Gastroesophageal sphincter (tissue), 4 donors: ENCODE data around the gene PAM. TPM values are rescaled to one million over a fixed set of nuclear protein-coding genes. Genes with fewer than 3 reads are reported as not detected.

Source experiments
- ATAC-seq: fragments of 150-250 bp; one replicate; pipeline ENCODE4 v1.9.1; 2016; ENCODE audit warnings: mild to moderate bottlenecking, moderate library complexity
- H3K27ac ChIP-seq, 4 donors: fragments of 200-600 bp; sonication (generic) in 3 of 4; 1 replicate in 3 of 4; 2 replicates in 1 of 4; pipeline ENCODE4 v1.5.1; 2016 to 2019
- H3K27me3 ChIP-seq: fragments of 200-600 bp; sonication (generic); one replicate; pipeline ENCODE4 v1.5.1; 2019
- H3K36me3 ChIP-seq, 2 donors: fragments of 200-600 bp; sonication (generic); one replicate each; pipeline ENCODE4 v1.5.1; 2019; ENCODE audit warnings: control low read depth in 1 of 2
- H3K4me1 ChIP-seq, 3 donors: fragments of 200-600 bp; sonication (generic); 1 replicate in 2 of 3; 2 replicates in 1 of 3; pipeline ENCODE4 v1.5.1; 2016 to 2019; ENCODE audit warnings: control low read depth in 2 of 3
- H3K4me3 ChIP-seq, 2 donors: fragments of 200-600 bp; sonication (generic); one replicate each; pipeline ENCODE4 v1.5.1; 2019; ENCODE audit warnings: mild to moderate bottlenecking in 1 of 2, moderate library complexity in 1 of 2
- H3K9me3 ChIP-seq, 3 donors: fragments of 200-600 bp; sonication (generic); one replicate each; pipeline ENCODE4 v1.5.1; 2017 to 2019; ENCODE audit warnings: control low read depth in 2 of 3
- CTCF ChIP-seq, 4 experiments: fragments of 200-600 bp in 2 of 4; fragments of 450-650 bp in 2 of 4; sonication (generic) in 1 of 4; IDR thresholded peaks; one replicate each; pipeline ENCODE4 v1.5.1; 2017 to 2019; ENCODE audit warnings: antibody characterized with exemption in 4 of 4, mild to moderate bottlenecking in 2 of 4, moderate library complexity in 2 of 4
- EP300 ChIP-seq: sonication (generic); formaldehyde crosslinking; IDR thresholded peaks from one replicate; pipeline ENCODE4 v1.6.1; 2017; ENCODE audit warnings: antibody characterized with exemption, mild to moderate bottlenecking
- POLR2A ChIP-seq, 2 donors: fragments of 450-650 bp; IDR thresholded peaks; one replicate each; pipeline ENCODE4 v1.6.1; 2017; ENCODE audit warnings: antibody characterized with exemption in 2 of 2, mild to moderate bottlenecking in 2 of 2, moderate library complexity in 1 of 2
- POLR2AphosphoS5 ChIP-seq: sonication (generic); formaldehyde crosslinking; IDR thresholded peaks from one replicate; pipeline ENCODE4 v1.6.1; 2017; ENCODE audit warnings: antibody characterized with exemption
- WGBS, 2 donors: methylation state at CpG; one replicate each; pipeline ENCODE4 v1.1.5; 2018; ENCODE audit warnings: low coverage in 1 of 2; 5-methylcytosine and 5-hydroxymethylcytosine counted together
- total RNA-seq, 4 donors: library from RNA; depleted of rRNA; stranded (reverse); fragments of >200 nt; gene quantifications; one replicate each; pipeline ENCODE4 v1.1.0, GENCODE V29; 2016

The PAM gene
- total RNA-seq, 4 donors from 2014 or later = 247 to 404 (median 311) TPM

DNA sequence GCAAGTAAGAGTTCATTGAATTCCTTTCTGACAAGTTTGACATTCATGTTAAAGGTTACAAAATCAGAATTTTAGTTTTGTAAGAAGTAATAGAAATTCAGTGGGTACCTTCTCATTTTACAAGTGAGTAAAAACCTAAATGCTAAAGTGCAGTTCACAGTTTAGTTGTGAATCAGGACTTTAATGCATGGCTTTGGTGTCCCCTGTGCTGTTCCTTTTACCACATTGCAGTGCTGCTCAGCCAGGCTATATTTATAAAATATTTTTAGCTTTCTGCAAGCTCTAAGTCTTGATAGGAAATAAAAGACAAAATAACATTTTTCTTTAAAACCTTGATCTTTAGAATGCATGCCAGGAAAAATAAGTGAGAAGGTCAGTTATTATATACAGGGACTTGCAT lies 26.3 kb downstream of the PAM start:
- no peaks in the 10 kb centered on the region for H3K36me3 ChIP-seq
- peak overlapping the region in 1 of 4 donors; percentile 13 for H3K27ac ChIP-seq
- peaks cover 0 to 60% (median 0%) of the 10 kb centered on the region in 3 donors for H3K4me1 ChIP-seq

GRCh38 chr5:102781786-102782185 lies 26.7 kb downstream of the PAM start:
- ATAC-seq = no peak
- peak overlapping the region in 1 of 4 donors; percentile 13 for H3K27ac ChIP-seq
- H3K27me3 ChIP-seq = no peaks in the 10 kb centered on the region

More for the DNA sequence above, 26.3 kb downstream of the PAM start:
- no peak for TF ChIP-seq CTCF (IDR thresholded peaks at IDR 0.05)
- TF ChIP-seq POLR2AphosphoS5 = no peak
- TF ChIP-seq POLR2A (IDR thresholded peaks at IDR 0.05) = no peak
- no peak for TF ChIP-seq EP300
- Histone ChIP-seq H3K9me3 (no peaks in the 10 kb centered on the region), H3K4me3 (no peak overlapping the region), H3K27me3 (no peaks in the 10 kb centered on the region)
- ATAC-seq = no peak

GRCh38 chr5:102782217-102782872 lies 27.2 kb downstream of the PAM start:
- 44 to 52% methylated on average over 3 of the region's 3 CpGs for WGBS, 2 donors
- TF ChIP-seq EP300 = no peak
- TF ChIP-seq CTCF (IDR thresholded peaks at IDR 0.05) = no peak
- no peak for TF ChIP-seq POLR2A (IDR thresholded peaks at IDR 0.05)
- TF ChIP-seq POLR2AphosphoS5 = no peak
- Histone ChIP-seq H3K4me3 (no peak overlapping the region), H3K27me3 (no peaks in the 10 kb centered on the region), H3K36me3 (no peaks in the 10 kb centered on the region), H3K9me3 (no peaks in the 10 kb centered on the region), H3K4me1 (peaks cover 0 to 60% (median 0%) of the 10 kb centered on the region in 3 donors), H3K27ac (peak overlapping the region in 1 of 4 donors; percentile 13)
- no peak for ATAC-seq

More at GRCh38 chr5:102781786-102782185, 26.7 kb downstream of the PAM start:
- H3K36me3 ChIP-seq = no peaks in the 10 kb centered on the region
- H3K4me1 ChIP-seq = peaks cover 0 to 60% (median 0%) of the 10 kb centered on the region in 3 donors
- TF ChIP-seq POLR2A (IDR thresholded peaks at IDR 0.05) (no peak), EP300 (no peak), CTCF (IDR thresholded peaks at IDR 0.05) (no peak), POLR2AphosphoS5 (no peak)
- 62 to 65% methylated on average over 5 of the region's 5 CpGs for WGBS, 2 donors
- H3K4me3 ChIP-seq = no peak overlapping the region
- H3K9me3 ChIP-seq = no peaks in the 10 kb centered on the region

DNA sequence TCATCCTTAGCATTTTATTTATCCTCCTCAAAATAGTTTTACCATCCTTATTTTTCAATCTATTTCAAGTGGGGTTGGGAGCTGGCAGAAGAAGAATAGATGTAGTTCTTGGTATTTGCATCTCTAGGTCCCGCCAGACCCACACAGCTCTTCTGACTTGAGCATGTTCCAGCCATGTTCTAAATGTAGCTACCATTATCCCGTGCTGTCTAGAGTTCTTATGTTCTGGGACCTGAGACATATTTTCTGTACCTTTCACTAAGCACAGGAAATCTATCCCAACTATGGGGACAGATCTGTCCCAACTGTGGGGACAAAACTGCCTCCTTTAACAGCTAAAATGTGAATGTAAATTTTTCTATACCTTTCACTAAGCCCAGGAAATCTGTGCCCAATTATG lies 32.0 kb downstream of the PAM start:
- no peaks in the 10 kb centered on the region for H3K27me3 ChIP-seq
- peaks cover 0 to 31% (median 0%) of the 10 kb centered on the region in 3 donors for H3K4me1 ChIP-seq
- no peaks in the 10 kb centered on the region for H3K36me3 ChIP-seq
- no peak overlapping the region for H3K27ac ChIP-seq
- no peak overlapping the region for H3K4me3 ChIP-seq
- TF ChIP-seq POLR2AphosphoS5 (no peak), CTCF (IDR thresholded peaks at IDR 0.05) (no peak), POLR2A (IDR thresholded peaks at IDR 0.05) (no peak), EP300 (no peak)
- no peaks in the 10 kb centered on the region for H3K9me3 ChIP-seq
- 83 to 100% methylated on average over 1 to 2 of the region's 2 CpGs for WGBS, 2 donors
- no peak for ATAC-seq

DNA sequence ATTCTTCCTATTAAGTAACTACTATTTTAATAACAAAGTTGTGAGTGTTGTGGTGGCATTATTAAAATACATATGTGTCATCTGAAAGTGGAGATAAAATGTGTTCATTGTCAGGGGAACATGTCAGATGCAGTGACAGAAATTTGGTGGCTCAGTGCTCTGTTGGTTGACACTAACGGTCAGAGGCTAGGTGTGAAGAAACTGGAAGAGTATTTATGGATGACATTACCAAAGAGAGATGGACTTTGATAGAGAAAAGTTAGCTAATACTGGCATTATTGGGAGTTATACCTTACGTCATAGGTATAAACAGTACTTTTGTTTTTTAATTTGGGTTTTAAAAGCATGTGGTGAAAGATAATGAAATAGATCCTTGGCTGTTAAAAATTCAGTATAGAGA lies 33.7 kb downstream of the PAM start:
- Histone ChIP-seq H3K27ac (no peak overlapping the region), H3K27me3 (no peaks in the 10 kb centered on the region), H3K9me3 (no peaks in the 10 kb centered on the region), H3K4me3 (no peak overlapping the region), H3K36me3 (no peaks in the 10 kb centered on the region), H3K4me1 (peaks cover 0 to 18% (median 0%) of the 10 kb centered on the region in 3 donors)
- WGBS, 2 donors = 87 to 93% methylated on average over 2 of the region's 2 CpGs
- TF ChIP-seq EP300 = no peak
- no peak for TF ChIP-seq POLR2AphosphoS5
- no peak for TF ChIP-seq CTCF (IDR thresholded peaks at IDR 0.05)
- no peak for TF ChIP-seq POLR2A (IDR thresholded peaks at IDR 0.05)
- ATAC-seq = no peak
